ENCODE measurements around the gene CEP85L. TPM values are rescaled to one million over a fixed set of nuclear protein-coding genes. Genes with fewer than 3 reads are reported as not detected.

Gene CEP85L
- total RNA-seq, result 6.5 and 10.3 TPM in 2 replicates

- DNase-seq (ENCODE audit: extremely low read depth, low read depth, low spot score), result no peak
These were observed at the start of gene CEP85L for GRCh38 chr6:118651282-118652050. Gene CEP85L, minus strand, starts transcription at chr6:118651591. Its CDS starts 322 bp downstream, at chr6:118651269.

- DNase-seq (ENCODE audit: extremely low read depth, low read depth, low spot score), result no peak
These were observed 49.1 kb upstream of the CEP85L start for GRCh38 chr6:118700531-118700930.

GRCh38 chr6:118697554-118697953, 46.2 kb upstream of the CEP85L start:
- no peak for DNase-seq (ENCODE audit: extremely low read depth, low read depth, low spot score)

- no peak for DNase-seq (ENCODE audit: extremely low read depth, low read depth, low spot score)
These were observed 44.9 kb upstream of the CEP85L start for GRCh38 chr6:118696271-118696670.

- DNase-seq (ENCODE audit: extremely low read depth, low read depth, low spot score), result no peak
These were observed 42.2 kb upstream of the CEP85L start for GRCh38 chr6:118693562-118693961.

GRCh38 chr6:118685823-118686449, 34.5 kb upstream of the CEP85L start:
- DNase-seq (ENCODE audit: extremely low read depth, low read depth, low spot score), result no peak

GRCh38 chr6:118683881-118684872, 32.8 kb upstream of the CEP85L start:
- DNase-seq (ENCODE audit: extremely low read depth, low read depth, low spot score), result no peak

- DNase-seq (ENCODE audit: extremely low read depth, low read depth, low spot score), result no peak
These were observed 29.2 kb upstream of the CEP85L start for GRCh38 chr6:118680452-118681095.

- DNase-seq (ENCODE audit: extremely low read depth, low read depth, low spot score), result no peak
These were observed 28.0 kb upstream of the CEP85L start for GRCh38 chr6:118679327-118679901.

GRCh38 chr6:118678866-118679265, 27.5 kb upstream of the CEP85L start:
- DNase-seq (ENCODE audit: extremely low read depth, low read depth, low spot score), result no peak

GRCh38 chr6:118677193-118677592, 25.8 kb upstream of the CEP85L start:
- no peak for DNase-seq (ENCODE audit: extremely low read depth, low read depth, low spot score)

GRCh38 chr6:118675225-118675624, 23.8 kb upstream of the CEP85L start:
- no peak for DNase-seq (ENCODE audit: extremely low read depth, low read depth, low spot score)

GRCh38 chr6:118674772-118675171, 23.4 kb upstream of the CEP85L start:
- DNase-seq (ENCODE audit: extremely low read depth, low read depth, low spot score), result no peak

- DNase-seq (ENCODE audit: extremely low read depth, low read depth, low spot score), result no peak
These were observed 21.3 kb upstream of the CEP85L start for GRCh38 chr6:118672678-118673077.

GRCh38 chr6:118669561-118669960, 18.2 kb upstream of the CEP85L start:
- no peak for DNase-seq (ENCODE audit: extremely low read depth, low read depth, low spot score)

GRCh38 chr6:118668761-118669385, 17.5 kb upstream of the CEP85L start:
- DNase-seq (ENCODE audit: extremely low read depth, low read depth, low spot score), result no peak

GRCh38 chr6:118667988-118668387, 16.6 kb upstream of the CEP85L start:
- DNase-seq (ENCODE audit: extremely low read depth, low read depth, low spot score), result no peak

- DNase-seq (ENCODE audit: extremely low read depth, low read depth, low spot score), result no peak
These were observed 13.6 kb upstream of the CEP85L start for GRCh38 chr6:118665011-118665410.

- DNase-seq (ENCODE audit: extremely low read depth, low read depth, low spot score), result no peak
These were observed 12.9 kb upstream of the CEP85L start for GRCh38 chr6:118663993-118664985.
